Inferior parietal cortex (tissue), 1 donor: ENCODE results near the gene OR4N2.
"Not testable (repeated sequence)": the region's sequence is repeated elsewhere in the genome, so short reads cannot be mapped to it uniquely, and the experiment has no call there.

Experiments
- DNase-seq: peaks from one replicate; pipeline ENCODE4 v3.0.0-alpha.2; 2016; ENCODE audit errors: extremely low spot score

OR4N2 gene, protein sequence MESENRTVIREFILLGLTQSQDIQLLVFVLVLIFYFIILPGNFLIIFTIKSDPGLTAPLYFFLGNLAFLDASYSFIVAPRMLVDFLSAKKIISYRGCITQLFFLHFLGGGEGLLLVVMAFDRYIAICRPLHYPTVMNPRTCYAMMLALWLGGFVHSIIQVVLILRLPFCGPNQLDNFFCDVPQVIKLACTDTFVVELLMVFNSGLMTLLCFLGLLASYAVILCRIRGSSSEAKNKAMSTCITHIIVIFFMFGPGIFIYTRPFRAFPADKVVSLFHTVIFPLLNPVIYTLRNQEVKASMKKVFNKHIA

DNA sequence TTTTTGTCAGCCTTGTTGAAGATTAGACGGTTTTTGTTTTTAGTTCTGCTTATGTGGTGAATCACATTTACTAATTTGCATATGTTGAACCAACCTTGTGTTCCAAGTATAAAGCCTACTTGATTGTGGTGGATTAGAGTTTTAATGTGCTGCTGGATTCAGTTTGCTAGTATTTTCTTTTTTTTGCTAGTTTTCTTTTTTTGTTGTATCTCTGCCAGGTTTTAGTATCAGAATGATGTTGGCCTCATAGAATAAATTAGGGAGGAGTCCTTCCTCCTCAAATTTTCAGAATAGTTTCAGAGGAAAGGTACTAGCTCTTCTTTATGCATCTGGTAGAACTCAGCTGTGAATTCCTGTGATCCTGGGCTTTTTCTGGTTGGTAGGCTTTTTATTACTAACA is at the start of gene OR4N2:
Gene OR4N2, plus strand, starts transcription at position 301 of the 400 bp plus-strand sequence. CDS start 23,679 bp downstream, outside the sequence.
- not testable (repeated sequence) for DNase-seq

DNA sequence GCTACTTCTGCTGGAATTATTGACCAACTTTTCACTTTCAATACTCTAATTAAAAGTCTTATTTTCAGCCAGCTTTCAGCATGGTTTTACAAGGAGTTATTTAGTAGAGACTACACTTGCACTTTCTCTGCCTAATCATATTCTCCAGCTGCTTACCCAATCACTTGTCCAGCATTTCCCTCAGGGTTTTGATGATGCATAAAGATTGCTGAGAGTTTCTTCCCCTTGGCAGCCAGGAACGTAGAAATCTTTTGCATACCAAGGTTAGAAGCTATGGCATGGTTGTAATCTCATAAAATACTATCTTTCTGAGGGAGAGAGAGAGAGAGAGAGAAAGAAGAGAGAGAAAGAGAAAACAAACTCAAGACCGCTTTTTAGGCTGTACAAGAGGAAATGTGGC is 49.4 kb upstream of the OR4N2 start:
- no peak for DNase-seq

DNA sequence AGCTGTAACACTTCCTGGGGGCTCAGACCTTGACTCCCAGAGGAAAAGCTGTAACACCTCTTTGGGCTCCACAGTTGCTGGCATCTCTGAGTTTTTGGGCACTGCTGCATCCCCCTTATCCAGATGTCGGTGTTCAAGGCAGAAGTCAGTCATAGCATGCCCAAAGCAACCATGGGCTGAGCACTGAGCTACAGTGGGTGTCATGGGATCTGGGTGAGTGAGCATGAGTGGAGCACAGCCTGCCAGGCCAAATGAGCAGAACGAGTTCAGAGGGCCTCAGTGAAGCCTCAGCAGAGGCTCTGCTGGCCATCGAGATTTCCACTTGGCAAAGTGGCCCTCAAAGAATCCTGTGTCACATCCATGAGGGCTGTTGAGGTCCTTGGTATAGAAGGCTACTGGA is 32.1 kb upstream of the OR4N2 start:
- not testable (repeated sequence) for DNase-seq

DNA sequence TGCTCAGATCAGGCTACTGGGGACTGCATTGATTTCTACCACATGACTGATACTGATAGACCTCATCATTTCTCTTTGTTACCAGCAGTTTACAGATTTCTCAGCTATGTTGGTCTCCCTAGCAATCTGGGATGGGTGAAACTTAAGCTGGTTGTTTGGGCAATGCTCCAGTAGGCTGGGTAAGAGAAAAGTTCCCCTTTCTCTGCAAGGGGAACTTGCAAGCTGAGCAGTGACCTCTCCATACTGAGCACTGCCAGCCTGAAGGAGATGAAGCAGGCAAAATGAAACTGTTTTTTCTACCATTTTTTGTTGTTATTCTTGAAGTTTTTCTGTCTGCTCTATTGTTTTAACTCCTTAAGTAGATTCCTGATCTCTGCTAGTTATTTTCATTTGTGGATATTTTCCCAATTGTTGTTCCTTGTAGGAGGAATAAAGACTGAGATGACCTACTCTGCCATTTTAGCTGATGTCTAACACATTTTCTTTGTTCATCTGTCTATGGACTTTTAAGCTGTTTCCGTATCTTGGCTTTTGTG is 31.6 kb upstream of the OR4N2 start:
- DNase-seq = no peak

DNA sequence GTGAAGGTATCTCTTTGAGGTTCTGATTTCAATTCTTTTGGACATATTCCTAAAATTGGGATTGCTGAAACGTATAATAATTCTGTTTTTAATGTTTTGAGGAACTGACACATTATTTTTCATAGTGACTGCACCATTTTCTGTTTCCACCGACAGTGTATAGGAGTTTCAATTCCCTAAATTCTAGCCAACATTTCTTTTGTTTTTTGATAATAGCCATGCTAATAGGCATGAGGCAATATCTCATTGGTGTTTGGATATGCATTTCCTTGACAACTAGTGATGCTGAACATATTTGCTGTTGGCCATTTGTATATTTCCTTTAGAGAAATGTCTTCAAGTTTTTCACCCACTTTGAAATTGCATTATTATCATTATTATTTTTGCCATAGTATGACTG is 31.1 kb upstream of the OR4N2 start:
- DNase-seq = not testable (repeated sequence)

DNA sequence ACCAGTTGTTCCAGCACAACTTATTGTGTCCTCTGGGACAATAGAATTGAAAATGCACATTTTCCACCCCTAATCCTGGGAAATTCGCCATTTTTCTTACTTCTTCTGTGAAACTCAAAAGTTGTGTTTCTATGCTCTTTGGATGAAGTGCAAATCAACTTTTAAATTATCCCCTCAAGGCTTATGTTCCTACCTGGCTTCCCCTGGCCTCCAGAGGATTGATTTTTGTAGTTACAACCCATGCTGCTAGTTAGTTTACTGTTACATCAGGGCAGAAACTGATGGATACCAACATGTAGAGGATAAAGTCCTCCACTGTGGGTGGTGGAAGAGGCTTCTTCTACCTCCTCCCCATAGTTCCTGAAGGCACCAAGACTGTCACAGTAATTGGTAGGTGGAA is 30.4 kb upstream of the OR4N2 start, which contains the start of gene OR4M1:
Gene OR4M1, plus strand, starts transcription at position 301 of the 400 bp plus-strand sequence. CDS start 6,819 bp downstream, outside the sequence.
- DNase-seq = not testable (repeated sequence)

DNA sequence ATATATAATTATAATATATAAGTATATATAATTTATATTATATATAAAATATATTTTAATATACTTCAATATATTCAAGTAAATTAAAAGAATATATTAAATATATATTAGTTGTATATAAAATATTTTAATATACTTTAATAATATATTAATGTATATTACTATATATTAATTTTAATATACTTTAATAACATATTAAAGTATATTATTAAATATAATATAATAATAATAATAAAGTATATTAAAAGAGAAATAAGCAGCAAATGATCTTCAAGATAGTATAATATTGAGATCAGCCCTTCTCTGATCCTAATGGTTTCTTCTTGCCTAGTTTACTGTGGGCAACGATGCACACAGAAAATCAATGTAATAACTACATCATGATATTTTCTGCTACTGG is 28.0 kb upstream of the OR4N2 start:
- DNase-seq = no peak

DNA sequence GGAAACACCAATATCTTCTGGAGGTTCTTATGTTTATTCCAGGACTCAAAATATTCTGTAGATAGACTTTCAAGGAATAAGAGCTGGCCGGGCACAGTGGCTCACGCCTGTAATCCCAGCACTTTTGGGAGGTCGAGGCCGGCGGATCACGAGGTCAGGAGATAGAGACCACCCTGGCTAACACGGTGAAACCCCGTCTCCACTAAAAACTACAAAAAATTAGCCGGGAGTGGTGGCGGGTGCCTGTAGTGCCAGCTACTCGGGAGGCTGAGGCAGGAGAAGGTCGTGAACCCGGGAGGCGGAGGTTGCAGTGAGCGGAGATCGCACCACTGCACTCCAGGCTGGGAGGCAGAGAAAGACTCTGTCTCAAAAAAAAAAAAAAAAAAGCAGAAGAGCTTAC is 17.7 kb upstream of the OR4N2 start:
- not testable (repeated sequence) for DNase-seq

DNA sequence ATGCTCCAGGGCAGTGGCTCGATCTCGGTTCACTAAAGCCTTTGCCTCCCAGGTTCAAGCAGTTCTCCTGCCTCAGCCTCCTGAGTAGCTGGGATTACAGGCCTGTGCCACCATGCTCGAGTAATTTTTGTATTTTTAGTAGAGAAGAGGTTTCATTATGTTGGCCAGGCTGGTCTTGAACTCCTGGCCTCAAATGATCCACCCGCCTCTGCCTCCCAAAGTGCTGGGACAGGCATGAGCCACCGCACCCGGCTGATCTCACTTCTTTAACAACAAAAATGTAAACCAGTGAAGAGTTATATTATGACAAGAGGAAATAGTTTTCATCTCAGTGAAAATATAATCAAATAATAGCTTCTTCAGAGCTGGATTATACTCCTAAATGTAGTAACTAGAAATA is 16.3 kb upstream of the OR4N2 start:
- DNase-seq = not testable (repeated sequence)

DNA sequence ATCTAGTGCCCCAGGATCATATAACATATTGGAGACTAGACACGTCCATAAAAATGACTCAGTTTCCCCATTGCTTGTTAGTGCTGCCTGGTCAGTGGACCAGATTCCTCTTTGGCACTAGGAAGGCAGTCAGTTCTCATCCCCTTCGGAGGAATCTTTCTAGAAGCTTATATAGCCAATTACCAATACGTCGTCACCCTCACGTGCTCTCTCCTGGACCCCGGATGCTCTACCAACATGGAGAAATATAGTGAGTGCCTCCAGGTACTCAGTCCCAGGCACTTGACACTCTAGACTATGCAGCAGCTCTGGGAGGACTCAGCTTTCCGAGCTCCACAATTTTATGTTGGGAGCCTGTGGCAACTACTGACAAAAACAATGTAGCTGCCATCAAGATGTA is 15.4 kb upstream of the OR4N2 start:
- not testable (repeated sequence) for DNase-seq

DNA sequence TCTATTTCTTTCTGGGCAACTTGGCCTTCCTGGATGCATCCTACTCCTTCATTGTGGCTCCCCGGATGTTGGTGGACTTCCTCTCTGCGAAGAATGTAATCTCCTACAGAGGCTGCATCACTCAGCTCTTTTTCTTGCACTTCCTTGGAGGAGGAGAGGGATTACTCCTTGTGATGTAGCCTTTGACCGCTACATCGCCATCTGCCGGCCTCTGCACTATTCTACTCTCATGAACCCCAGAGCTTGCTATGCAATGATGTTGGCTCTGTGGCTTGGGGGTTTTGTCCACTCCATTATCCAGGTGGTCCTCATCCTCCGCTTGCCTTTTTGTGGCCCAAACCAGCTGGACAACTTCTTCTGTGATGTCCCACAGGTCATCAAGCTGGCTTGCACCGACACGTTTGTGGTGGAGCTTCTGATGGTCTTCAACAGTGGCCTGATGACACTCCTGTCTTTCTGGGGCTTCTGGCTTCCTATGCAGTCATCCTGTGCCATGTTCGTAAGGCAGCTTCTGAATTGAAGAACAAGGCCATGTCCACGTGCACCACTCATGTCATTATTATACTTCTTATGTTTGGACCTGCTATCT is 7.0 kb upstream of the OR4N2 start:
- DNase-seq = not testable (repeated sequence)

DNA sequence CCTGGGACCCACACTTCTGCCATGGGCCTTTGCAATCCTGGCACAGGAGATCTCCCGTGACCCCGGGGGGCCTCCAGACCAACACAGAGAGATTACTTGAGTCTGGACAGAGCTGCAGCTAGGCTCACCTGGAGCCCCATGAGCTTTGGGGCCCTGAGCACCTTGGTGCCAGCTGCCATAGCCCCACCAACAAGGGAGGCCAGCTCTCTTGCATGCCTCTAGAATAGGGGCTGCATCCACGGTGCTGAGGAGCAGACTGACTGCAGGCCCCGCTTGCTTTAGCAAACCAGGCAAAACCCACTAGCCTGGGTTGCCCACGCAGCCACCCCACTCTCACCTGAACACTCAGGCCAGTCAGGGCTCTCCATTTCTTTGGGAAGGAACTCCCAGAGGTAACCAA is 3.7 kb upstream of the OR4N2 start:
- DNase-seq = no peak

DNA sequence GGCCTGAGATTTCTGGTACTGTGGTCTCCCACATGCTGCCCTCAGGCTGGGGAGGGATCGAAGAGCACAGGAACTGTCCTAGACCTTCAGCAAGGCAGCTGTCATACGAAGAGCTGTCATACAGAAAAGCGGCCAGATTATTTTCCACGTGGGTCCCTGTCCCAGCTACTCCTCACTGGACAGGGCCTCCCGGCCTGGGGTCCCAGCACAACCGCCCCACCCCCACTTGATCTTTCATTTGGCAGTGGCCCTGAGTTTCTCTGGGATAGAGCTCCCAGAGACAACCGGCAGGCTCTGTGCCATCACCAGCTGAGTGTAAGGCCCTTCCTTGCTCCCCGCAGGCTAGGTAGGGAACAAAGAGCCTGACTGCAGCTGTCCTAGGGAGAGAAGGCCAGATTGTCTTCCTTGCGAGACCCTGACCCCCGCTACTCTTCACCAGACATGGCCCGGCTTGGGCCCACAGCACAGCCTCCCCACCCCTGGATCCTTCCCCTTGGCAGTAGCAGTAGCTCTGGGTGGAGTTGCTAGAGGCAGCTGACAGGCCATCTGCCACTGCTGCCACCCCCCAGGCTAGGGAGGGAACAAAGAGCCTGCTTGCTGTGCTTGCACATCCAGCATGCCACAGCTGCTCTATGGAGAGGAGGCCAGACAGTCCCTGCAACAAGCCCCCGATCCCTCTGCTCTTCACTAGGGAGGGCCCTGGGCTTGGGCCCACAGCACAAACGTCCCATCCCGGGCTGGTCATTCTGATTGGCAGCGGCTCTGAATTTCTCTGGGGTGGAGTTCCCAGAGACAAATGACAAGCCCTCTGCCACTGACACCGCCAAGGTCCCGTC is 3.1 kb upstream of the OR4N2 start:
- DNase-seq = peak; percentile 56

DNA sequence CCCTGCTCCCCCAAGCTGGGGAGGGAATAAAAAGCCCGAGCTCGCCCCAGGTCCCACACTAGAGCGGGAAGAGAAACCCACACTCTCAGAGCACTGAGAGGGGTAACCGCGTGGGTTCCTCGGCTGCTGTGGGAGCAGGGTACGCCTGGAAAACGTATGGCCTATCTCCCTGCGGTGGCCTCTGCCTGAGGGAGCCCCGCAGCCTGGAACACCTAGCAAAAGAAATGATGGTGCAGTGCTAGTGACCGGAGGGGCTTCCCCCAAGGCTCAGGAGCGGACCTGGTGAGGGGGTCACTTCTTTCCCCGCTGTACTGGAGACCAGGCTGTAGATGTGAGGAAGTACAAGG is 2.5 kb upstream of the OR4N2 start:
- DNase-seq = no peak

DNA sequence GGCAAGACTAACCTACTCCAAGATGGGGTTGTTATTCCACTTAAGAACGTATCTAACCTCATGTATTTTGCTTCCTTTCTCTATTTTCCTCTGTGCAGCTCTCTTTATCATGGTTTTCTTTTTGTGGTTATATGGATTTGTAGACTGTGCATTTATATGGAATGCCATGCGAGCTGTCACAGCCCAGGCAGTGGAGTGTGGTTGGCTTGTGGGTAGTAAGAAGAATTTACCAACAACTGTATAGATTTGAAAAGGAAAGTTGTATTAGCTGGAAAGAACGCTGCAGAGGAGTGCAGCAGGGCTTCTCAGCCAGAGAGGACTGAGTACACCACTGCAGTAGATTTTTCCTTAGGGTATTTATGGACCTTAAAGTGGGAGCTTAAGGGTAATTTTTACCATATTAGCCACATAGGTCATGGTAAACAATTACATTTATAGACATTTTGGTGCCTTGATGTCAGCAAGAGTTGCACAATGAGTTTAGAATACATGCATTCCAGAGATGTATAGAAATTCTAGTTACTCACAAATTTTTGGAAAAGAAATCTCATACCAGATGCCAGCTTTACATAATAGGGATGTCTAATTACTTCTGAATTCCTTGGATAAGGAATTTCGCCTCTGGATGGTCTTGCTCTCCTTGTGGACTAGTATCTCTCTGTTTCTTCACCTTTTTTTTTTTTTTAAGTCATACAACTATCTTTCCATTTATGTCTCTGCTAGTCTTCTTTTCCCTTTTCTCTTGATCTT is 9.8 kb downstream of the OR4N2 start:
- DNase-seq = not testable (repeated sequence)

DNA sequence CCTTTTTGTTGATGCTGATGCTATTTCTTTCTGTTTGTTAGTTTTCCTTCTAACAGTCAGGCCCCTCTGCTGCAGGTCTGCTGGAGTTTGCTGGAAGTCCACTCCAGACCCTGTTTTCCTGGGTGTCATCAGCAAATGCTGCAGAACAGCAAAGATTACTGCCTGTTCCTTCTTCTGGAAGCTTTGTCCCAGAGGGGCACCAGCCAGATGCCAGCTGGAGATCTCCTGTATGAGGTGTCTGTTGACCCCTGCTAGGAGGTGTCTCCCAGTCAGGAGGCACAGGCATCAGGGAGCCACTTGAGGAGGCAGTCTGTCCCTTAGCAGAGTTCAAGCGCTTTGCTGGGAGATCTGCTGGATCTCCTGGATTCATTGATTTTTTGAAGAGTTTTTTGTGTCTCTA is 16.3 kb downstream of the OR4N2 start:
- not testable (repeated sequence) for DNase-seq

DNA sequence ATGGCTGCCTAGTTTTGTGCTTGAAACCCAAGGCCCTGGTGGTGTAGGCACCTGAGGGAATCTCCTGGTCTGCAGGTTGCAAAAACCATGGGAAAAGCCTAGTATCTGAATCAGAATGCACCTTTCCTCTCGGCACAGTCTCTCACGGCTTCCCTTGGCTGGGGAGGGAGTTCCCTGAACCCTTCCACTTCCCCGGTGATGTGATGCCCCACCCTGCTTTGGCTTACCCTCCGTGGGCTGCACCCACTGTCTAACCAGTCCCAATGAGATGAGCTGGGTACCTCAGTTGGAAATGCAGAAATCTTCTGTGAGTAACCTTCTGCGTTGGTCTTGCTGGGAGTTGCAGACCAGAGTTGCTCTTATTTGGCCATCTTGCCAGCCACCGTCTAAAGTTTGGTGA is 17.4 kb downstream of the OR4N2 start:
- not testable (repeated sequence) for DNase-seq

DNA sequence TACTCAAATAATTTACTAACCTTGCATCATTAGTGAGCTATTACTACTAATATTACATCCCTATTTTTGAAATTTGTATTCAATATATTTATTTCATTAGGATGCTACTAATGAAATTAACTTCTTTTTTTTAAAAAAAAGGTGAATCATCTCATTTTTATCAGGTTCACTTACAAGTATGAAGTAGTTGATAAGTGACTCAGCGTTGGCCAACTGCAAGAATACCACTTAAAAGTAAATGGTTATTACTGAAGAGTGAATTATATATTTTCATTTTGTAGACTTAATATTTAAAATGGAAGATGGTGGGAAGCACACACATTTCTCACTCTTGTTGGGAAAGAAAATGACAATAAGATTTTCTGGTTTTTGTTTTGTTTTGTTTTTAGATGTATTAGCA is 19.6 kb downstream of the OR4N2 start:
- DNase-seq = no peak

DNA sequence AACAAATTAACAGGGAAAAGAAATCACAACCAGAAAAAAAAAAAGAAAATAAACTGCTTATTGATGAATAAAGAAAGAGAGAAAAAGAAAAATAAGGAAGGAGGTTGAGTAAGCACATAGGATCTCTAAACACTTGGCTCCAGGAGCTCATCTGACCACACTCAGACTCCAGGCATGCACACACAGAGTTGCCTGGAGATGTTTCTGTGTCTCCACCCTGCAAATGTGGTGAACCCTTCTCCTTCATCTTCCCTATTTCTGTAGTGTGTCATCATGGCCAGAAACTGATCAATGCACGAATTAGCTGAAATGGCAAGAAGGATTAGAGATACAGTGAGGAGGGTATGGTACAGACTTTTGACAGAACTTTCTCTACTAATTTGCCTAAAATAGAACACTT is 20.2 kb downstream of the OR4N2 start:
- DNase-seq = no peak

DNA sequence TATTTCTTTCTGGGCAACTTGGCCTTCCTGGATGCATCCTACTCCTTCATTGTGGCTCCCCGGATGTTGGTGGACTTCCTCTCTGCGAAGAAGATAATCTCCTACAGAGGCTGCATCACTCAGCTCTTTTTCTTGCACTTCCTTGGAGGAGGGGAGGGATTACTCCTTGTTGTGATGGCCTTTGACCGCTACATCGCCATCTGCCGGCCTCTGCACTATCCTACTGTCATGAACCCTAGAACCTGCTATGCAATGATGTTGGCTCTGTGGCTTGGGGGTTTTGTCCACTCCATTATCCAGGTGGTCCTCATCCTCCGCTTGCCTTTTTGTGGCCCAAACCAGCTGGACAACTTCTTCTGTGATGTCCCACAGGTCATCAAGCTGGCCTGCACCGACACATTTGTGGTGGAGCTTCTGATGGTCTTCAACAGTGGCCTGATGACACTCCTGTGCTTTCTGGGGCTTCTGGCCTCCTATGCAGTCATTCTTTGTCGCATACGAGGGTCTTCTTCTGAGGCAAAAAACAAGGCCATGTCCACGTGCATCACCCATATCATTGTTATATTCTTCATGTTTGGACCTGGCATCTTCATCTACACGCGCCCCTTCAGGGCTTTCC is 24.2 kb downstream of the OR4N2 start:
- not testable (repeated sequence) for DNase-seq

DNA sequence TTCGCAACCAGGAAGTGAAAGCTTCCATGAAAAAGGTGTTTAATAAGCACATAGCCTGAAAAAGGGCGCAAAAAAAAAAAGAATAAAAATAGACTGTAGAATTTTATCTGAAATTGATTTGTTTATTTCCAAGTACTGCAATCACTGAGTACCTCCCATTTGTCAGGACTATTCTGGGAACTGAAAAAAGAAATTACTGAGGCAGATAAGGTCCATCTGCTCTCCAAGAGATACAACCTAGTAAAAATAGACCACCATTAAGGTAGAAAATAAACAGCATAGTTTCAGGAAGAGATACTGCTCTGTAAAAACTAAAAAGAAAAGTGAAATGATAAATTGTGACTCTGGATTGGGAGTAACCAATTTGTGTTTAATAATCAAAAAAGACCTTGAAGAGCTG is 24.7 kb downstream of the OR4N2 start:
- no peak for DNase-seq
